MM.1S (cell line): ENCODE measurements around the gene KRTAP2-3.
"Not testable (repeated sequence)": the region's sequence is repeated elsewhere in the genome, so short reads cannot be mapped to it uniquely, and the experiment has no call there.

Source experiments
- DNase-seq: peaks from one replicate; pipeline ENCODE4 v3.0.0-alpha.2; 2015
- H2AFZ ChIP-seq: fragments of 300-600 bp; sonication (generic); 2 replicates; pipeline ENCODE4 v1.6.0; 2016; ENCODE audit warnings: antibody characterized with exemption, low read length
- H3F3A ChIP-seq: fragments of 300-600 bp; sonication (generic); 2 replicates; pipeline ENCODE4 v1.6.1; 2016; ENCODE audit warnings: mild to moderate bottlenecking, antibody characterized with exemption, low read length, moderate library complexity, mixed read lengths; ENCODE audit not compliant: insufficient read depth
- H3K27ac ChIP-seq: fragments of 300-600 bp; sonication (generic); 2 replicates; pipeline ENCODE4 v1.5.1; 2016; ENCODE audit warnings: mild to moderate bottlenecking, low read length
- H3K27me3 ChIP-seq: fragments of 300-600 bp; sonication (generic); replicated peaks from 2 replicates; pipeline ENCODE4 v1.6.0; 2016; ENCODE audit warnings: low read length; ENCODE audit not compliant: insufficient read depth
- H3K36me3 ChIP-seq: fragments of 300-600 bp; sonication (generic); replicated peaks from 2 replicates; pipeline ENCODE4 v1.6.1; 2016; ENCODE audit warnings: mild to moderate bottlenecking, low read length, mixed read lengths; ENCODE audit not compliant: insufficient read depth
- H3K4me1 ChIP-seq: fragments of 300-600 bp; sonication (generic); 2 replicates; pipeline ENCODE4 v1.6.1; 2016; ENCODE audit warnings: low read length, mixed read lengths
- H3K4me2 ChIP-seq: fragments of 300-600 bp; sonication (generic); 2 replicates; pipeline ENCODE4 v1.6.0; 2016; ENCODE audit warnings: low read depth, low read length
- H3K4me3 ChIP-seq: fragments of 300-600 bp; sonication (generic); 2 replicates; pipeline ENCODE4 v1.5.1; 2016; ENCODE audit warnings: low read length, mixed read lengths
- H3K79me2 ChIP-seq: fragments of 300-600 bp; sonication (generic); 2 replicates; pipeline ENCODE4 v1.6.1; 2016; ENCODE audit warnings: mixed run types, low read length, mixed read lengths
- H3K9ac ChIP-seq: fragments of 300-600 bp; sonication (generic); 2 replicates; pipeline ENCODE4 v1.6.1; 2016; ENCODE audit warnings: low read length, mixed read lengths
- H3K9me2 ChIP-seq: fragments of 300-600 bp; sonication (generic); replicated peaks from 2 replicates; pipeline ENCODE4 v1.6.1; 2016; ENCODE audit warnings: mild to moderate bottlenecking, low read length, mixed read lengths; ENCODE audit not compliant: insufficient read depth
- H3K9me3 ChIP-seq: fragments of 300-600 bp; sonication (generic); replicated peaks from 2 replicates; pipeline ENCODE4 v1.6.1; 2016; ENCODE audit warnings: mild to moderate bottlenecking, low read length, mixed read lengths; ENCODE audit not compliant: insufficient read depth
- H4K20me1 ChIP-seq: fragments of 300-600 bp; sonication (generic); 2 replicates; pipeline ENCODE4 v1.6.1; 2016; ENCODE audit warnings: mild to moderate bottlenecking, low read length, moderate library complexity, mixed read lengths; ENCODE audit not compliant: insufficient read depth
- EZH2 ChIP-seq: fragments of 300-600 bp; sonication (generic); optimal IDR thresholded peaks from 2 replicates; pipeline ENCODE3; 2017; ENCODE audit warnings: low read depth, mild to moderate bottlenecking, antibody characterized with exemption, low read length, mixed read lengths
- EZH2phosphoT487 ChIP-seq: fragments of 300-600 bp; sonication (generic); IDR thresholded peaks from 2 replicates; pipeline ENCODE4 v1.6.1; 2018; ENCODE audit warnings: antibody characterized with exemption, low read length
- TF ChIP-seq, protein P1 (sequence below): fragments of 300-600 bp; sonication (generic); IDR thresholded peaks from 2 replicates; pipeline ENCODE4 v1.5.1; 2016; ENCODE audit warnings: antibody characterized with exemption, low read length, mixed read lengths

KRTAP2-3 gene

DNA sequence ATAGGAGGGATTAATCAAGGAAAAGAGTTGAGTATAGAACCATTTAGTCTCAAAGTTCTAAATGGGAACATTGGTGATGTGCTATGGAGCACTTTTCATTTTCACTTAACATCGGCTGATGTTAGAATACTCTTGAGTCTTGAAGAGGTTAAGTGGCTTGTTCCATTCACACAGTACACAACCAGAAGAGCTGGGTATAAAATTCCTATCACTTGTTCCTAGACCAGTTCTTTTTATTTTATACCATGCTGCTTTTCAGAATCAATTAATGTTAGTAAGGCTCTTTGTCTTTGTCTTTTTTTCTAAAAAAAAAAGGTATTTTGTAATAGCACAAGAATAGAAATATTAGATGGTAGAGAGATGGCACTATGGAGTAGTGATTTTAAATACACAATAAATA, 17.0 kb downstream of the KRTAP2-3 start:
- TF ChIP-seq EZH2phosphoT487 = no peak
- TF ChIP-seq, protein P1, sequence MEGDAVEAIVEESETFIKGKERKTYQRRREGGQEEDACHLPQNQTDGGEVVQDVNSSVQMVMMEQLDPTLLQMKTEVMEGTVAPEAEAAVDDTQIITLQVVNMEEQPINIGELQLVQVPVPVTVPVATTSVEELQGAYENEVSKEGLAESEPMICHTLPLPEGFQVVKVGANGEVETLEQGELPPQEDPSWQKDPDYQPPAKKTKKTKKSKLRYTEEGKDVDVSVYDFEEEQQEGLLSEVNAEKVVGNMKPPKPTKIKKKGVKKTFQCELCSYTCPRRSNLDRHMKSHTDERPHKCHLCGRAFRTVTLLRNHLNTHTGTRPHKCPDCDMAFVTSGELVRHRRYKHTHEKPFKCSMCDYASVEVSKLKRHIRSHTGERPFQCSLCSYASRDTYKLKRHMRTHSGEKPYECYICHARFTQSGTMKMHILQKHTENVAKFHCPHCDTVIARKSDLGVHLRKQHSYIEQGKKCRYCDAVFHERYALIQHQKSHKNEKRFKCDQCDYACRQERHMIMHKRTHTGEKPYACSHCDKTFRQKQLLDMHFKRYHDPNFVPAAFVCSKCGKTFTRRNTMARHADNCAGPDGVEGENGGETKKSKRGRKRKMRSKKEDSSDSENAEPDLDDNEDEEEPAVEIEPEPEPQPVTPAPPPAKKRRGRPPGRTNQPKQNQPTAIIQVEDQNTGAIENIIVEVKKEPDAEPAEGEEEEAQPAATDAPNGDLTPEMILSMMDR = no peak
- TF ChIP-seq EZH2 = no peak
- Histone ChIP-seq H3K36me3 (no peaks in the 10 kb centered on the region), H3K79me2 (no peaks in the 10 kb centered on the region), H2AFZ (no peak overlapping the region), H3K4me1 (no peaks in the 10 kb centered on the region), H3K4me2 (no peak overlapping the region), H4K20me1 (no peaks in the 10 kb centered on the region), H3K9me2 (no peaks in the 10 kb centered on the region), H3F3A (no peaks in the 10 kb centered on the region), H3K27ac (no peak overlapping the region), H3K9me3 (no peaks in the 10 kb centered on the region), H3K27me3 (no peaks in the 10 kb centered on the region), H3K9ac (no peak overlapping the region), H3K4me3 (no peak overlapping the region)
- no peak for DNase-seq

DNA sequence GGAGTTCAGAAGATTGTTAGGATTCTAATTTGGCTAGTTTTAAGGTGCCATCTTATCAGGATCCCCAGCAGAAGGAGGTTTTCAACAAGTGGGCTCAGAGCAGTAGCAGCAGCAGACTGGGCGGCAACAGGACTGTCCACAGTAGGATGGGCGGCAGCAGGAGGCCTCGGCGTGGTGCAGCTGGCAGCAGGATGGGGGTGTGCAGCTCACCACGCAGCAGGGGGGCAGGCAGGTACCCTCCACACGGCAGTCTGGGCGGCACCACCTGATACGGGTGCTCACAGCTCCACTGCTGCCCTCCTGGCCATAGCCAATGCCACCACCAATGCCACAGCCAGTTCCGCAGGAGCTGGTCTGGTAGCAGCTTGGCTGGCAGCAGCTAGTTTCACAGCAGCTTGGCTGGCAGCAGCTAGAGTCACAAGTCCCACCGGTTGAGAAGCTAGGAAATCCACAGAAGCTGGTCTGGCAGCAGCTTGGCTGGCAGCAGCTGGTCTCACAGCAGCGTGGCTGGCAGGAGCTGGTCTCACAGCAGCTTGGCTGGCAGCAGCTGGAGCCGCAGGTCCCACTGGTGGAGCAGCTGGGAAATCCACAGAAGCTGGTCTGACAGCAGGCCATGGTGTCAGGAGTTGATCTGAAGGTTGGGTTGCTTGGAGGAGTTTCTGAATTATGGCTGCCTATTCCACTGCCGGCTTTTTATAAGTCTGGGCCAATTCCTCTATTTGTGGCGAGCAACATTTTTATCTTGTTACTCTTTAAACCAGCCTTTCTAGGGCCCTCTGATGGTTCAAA, 18.9 kb downstream of the KRTAP2-3 start, which contains the start of gene KRTAP1-1:
Gene KRTAP1-1, minus strand, starts transcription at position 668 of the 789 bp plus-strand sequence. Its CDS starts 53 bp downstream, at position 615.
- not testable (repeated sequence) for H2AFZ ChIP-seq, DNase-seq, H3K9me2 ChIP-seq, H4K20me1 ChIP-seq, H3K4me3 ChIP-seq, H3K4me1 ChIP-seq, H3K27ac ChIP-seq, H3K4me2 ChIP-seq, H3K9ac ChIP-seq, H3F3A ChIP-seq, H3K27me3 ChIP-seq, H3K9me3 ChIP-seq, H3K36me3 ChIP-seq, H3K79me2 ChIP-seq

DNA sequence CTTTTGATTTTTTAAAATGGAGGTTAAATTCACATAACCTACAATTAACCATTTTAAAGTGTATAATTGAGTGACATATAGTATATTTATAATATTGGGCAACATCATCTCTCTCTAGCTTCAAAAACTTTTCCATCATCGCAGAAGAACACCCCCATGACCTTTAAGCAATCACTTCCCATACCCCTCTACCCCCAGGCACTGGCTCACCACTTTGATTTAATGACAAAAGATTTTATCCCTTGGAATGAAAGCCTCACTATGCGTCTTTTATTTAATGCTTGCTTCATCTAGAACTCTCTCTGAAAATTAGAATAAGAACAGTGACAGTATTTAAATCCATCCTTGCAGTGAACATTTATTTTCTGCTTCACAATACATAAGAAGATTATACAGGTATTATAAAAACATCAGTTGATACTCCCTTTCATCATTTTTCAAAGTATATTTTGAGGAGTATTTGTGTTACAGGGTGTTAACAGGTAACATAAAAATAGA, 22.0 kb downstream of the KRTAP2-3 start:
- Histone ChIP-seq H3K4me2 (no peak overlapping the region), H3K9me3 (no peaks in the 10 kb centered on the region), H3F3A (no peaks in the 10 kb centered on the region), H3K9me2 (no peaks in the 10 kb centered on the region), H3K9ac (no peak overlapping the region), H3K36me3 (no peaks in the 10 kb centered on the region), H3K27me3 (no peaks in the 10 kb centered on the region), H3K27ac (no peak overlapping the region), H3K79me2 (no peaks in the 10 kb centered on the region), H2AFZ (no peak overlapping the region), H3K4me1 (no peaks in the 10 kb centered on the region), H3K4me3 (no peak overlapping the region), H4K20me1 (no peaks in the 10 kb centered on the region)
- no peak for DNase-seq
- TF ChIP-seq, protein P1 = no peak
- TF ChIP-seq EZH2 (no peak), EZH2phosphoT487 (no peak)

DNA sequence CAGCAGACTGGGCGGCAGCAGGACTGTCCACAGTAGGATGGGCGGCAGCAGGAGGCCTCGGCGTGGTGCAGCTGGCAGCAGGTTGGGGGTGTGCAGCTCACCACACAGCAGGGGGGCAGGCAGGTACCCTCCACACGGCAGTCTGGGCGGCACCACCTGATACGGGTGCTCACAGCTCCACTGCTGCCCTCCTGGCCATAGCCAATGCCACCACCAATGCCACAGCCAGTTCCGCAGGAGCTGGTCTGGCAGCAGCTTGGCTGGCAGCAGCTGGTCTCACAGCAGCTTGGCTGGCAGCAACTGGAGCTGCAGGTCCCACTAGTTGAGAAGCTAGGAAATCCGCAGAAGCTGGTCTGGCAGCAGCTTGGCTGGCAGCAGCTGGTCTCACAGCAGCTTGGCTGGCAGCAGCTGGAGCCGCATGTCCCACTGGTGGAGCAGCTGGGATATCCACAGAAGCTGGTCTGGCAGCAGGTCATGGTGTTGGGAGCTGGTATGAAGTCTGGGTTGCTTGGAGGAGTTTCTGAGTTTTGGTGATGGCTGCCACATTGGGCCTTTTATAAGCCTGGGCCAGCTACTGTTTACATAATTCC, 25.5 kb downstream of the KRTAP2-3 start, which contains the start of gene KRTAP1-3:
Gene KRTAP1-3, minus strand, starts transcription at position 529 of the 590 bp plus-strand sequence. Its CDS starts 53 bp downstream, at position 476.
- not testable (repeated sequence) for H3K27ac ChIP-seq, H3K4me1 ChIP-seq, H3K79me2 ChIP-seq, H2AFZ ChIP-seq, H3K9me2 ChIP-seq, DNase-seq, H4K20me1 ChIP-seq, H3K4me3 ChIP-seq, H3K36me3 ChIP-seq, H3K9me3 ChIP-seq, H3F3A ChIP-seq, H3K9ac ChIP-seq, H3K4me2 ChIP-seq, H3K27me3 ChIP-seq
